Hippocampal formation (tissue), 2 donors: ENCODE measurements around the gene NOX1.
A peak's percentile ranks its signal among the peaks of the same experiment; 100 is the strongest.
"Not testable (repeated sequence)": the region's sequence is repeated elsewhere in the genome, so short reads cannot be mapped to it uniquely, and the experiment has no call there.

Source experiments
- DNase-seq, 2 donors: peaks; one replicate each; lab custom pipeline; 2025; lab: John Stamatoyannopoulos, UW

NOX1 gene

GRCh38 chrX:100819837-100820666, 54.1 kb downstream of the NOX1 start, which contains the start of gene CSTF2:
TSS of gene CSTF2 (plus strand) at chrX:100820391. CDS start at chrX:100820417, 26 bp downstream.
- DNase-seq, result peak; percentile 39 to 58

GRCh38 chrX:100819534-100819836, 54.7 kb downstream of the NOX1 start:
- no peak for DNase-seq

- DNase-seq, result no peak
These were observed 56.8 kb downstream of the NOX1 start for GRCh38 chrX:100817340-100817739.

- DNase-seq, result no peak
These were observed 61.7 kb downstream of the NOX1 start for GRCh38 chrX:100812216-100813158.

- not testable (repeated sequence) for DNase-seq
These were observed 65.9 kb downstream of the NOX1 start for GRCh38 chrX:100808265-100808664.

- no peak for DNase-seq
These were observed 69.4 kb downstream of the NOX1 start for GRCh38 chrX:100804780-100805179.

GRCh38 chrX:100802843-100803242, 71.3 kb downstream of the NOX1 start:
- DNase-seq, result no peak

GRCh38 chrX:100798484-100799214, 75.5 kb downstream of the NOX1 start:
- DNase-seq, result no peak

- no peak for DNase-seq
These were observed 76.8 kb downstream of the NOX1 start for GRCh38 chrX:100797359-100797758.

GRCh38 chrX:100796371-100796770, 77.8 kb downstream of the NOX1 start:
- DNase-seq, result not testable (repeated sequence)
